SKM-1 (cell line): ENCODE data around the gene CDPF1.
"Not testable (repeated sequence)": the region's sequence is repeated elsewhere in the genome, so short reads cannot be mapped to it uniquely, and the experiment has no call there.

ENCODE experiments used
- DNase-seq: peaks from one replicate; lab custom pipeline; 2025; ENCODE audit not compliant: unreplicated experiment; lab: John Stamatoyannopoulos, UW

CDPF1 gene

DNA sequence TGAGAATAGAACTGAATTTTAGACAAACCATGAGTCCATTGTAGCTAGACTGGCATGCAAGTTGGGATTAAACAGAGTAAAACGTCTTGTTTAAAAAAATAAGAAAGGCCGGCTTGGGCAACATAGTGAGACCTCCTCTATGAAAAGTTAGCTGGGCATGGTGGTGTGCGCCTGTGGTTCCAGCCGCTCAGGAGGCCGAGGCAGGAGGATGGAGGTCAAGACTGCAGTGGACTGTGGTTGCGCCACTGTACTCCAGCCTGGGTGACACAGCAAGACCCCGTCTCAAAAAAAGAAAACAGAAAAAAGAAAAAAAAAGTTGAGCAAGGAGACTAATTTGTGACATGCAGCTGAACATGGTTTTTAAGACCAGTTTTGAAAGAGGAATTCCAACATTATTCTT lies 23.5 kb downstream of the CDPF1 start:
- no peak for DNase-seq

- no peak for DNase-seq
These were observed 24.5 kb downstream of the CDPF1 start for GRCh38 chr22:46225631-46226030.

GRCh38 chr22:46224898-46225290 lies 25.2 kb downstream of the CDPF1 start:
- DNase-seq, result no peak

- DNase-seq, result no peak
These were observed 25.8 kb downstream of the CDPF1 start for GRCh38 chr22:46224044-46224897.

GRCh38 chr22:46220921-46221320 lies 29.2 kb downstream of the CDPF1 start:
- DNase-seq, result no peak

DNA sequence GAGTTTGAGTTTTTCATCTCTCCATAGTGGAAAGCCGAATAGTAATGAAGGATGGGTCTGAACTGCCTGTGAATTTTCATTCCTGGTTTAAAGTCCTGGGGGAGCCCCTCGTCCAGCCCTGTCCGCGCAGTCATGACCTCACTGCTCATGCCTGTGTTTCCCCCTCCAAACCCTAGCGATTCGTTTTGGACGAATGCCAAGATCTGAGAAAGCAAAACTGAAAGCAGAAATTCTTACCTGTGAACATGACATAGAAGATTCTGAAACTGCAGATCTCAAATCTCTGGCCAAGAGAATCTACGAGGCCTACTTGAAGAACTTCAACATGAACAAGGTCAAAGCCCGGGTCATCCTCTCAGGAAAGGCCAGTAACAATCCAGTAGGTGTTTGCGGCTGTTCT lies 30.5 kb downstream of the CDPF1 start:
- no peak for DNase-seq

DNA sequence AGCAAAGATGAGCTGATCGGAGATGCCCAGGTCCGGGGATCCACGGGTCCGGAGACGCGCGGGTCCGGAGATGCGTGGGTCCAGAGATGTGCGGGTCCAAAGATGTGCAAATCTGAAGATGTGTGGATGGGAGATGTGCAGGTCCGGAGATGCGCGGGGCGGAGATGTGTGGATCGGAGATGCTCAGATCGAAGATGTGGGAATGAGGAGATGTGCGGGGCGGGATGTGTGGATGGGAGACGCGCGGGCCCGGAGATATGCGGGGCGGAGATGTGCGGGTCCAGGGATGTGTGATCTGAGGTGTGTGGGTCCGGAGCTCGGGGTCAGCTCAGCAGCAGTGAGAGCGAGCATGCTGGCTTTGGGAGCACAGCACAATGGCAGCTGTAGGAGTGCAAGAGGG lies 35.5 kb downstream of the CDPF1 start:
- no peak for DNase-seq

DNA sequence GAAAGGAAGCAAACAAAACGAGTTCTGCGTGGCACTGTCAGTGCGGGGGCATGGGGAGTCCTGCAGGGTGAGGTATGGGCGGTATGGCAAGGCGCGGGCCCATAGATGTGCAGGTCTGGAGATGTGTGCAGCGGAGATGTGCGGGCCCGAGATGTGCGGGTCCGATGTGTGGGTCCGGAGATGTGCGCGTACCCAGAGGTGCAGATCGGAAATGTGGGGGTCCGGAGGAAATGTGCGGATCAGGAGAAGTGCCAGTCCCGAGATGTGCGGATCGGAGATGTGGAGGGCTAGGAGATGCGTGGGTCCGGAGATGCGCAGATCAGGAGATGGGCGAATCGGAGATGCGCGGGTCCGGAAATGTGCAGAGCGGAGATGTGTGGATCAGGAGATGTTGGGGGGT lies 35.9 kb downstream of the CDPF1 start:
- no peak for DNase-seq

DNA sequence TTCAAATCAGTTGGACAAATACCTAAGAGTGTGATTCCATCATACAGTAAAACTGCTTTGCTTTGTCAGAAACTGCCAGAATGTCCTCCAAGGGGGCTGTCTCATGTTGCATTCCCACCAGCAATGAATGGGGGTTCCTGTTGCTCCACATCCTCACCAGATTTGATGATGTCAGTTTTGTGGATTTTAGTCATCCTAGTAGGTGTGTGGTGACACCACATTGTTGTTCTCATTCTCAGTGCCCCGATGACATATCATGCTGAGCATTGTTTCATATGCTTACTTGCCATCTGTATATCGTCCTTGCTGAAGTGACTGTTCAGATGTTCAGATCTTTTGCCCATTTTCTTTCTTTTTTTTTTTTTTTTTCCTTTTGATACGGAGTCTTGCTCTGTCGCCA lies 37.0 kb downstream of the CDPF1 start:
- DNase-seq, result no peak

GRCh38 chr22:46212195-46212594 lies 37.9 kb downstream of the CDPF1 start:
- no peak for DNase-seq

GRCh38 chr22:46209262-46209661 lies 40.8 kb downstream of the CDPF1 start:
- no peak for DNase-seq

DNA sequence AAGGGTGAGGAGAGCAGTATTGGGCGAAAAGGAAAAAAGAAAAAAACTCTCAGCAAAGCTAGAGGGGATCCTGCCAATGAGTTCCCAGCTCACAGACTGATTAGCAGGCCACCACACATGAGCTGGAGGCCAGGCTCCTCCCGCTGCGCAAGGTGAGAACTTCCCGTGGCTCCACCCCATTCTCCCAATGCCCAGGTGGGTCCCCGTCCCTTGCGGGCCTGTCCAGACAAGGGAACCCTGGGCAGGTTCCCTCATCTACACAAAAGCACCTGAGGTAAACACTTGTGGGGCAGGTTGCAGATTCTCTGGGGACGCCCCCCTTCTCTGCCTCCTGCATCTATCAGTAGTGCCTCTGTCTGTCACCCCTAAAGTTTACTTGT lies 46.5 kb downstream of the CDPF1 start:
- DNase-seq, result no peak

DNA sequence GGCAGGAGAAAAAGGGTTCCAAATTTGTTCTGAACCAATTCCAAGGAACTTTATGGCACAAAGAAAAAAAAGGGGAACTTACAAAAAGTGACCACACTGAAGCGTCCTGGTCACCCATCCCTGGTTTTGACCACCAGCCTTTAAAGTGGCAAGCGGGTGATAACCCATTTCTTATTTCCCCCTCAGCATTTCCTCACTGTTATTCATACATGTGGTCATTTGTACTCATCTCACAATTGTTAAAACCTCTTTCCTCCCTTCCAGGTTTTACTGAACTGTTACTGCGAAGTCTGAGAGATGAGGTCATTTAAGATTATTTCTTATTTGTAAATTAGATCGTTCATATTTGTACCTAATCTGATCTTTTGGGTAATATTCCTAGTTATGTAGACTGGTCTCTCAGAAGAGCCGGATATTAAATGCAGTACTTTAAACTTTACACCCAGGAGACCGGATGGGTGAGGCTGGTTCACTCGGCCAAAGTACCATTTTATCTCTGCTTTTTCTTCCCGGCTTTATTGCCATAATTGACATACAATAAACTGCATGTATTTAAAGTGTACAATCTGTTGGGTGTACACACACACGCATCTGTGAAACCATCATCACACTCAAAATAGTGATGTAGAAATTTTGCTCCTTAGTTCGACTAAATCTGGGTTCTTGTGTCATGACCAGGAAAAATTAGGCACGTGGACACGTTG lies 47.0 kb downstream of the CDPF1 start:
- DNase-seq, result no peak

DNA sequence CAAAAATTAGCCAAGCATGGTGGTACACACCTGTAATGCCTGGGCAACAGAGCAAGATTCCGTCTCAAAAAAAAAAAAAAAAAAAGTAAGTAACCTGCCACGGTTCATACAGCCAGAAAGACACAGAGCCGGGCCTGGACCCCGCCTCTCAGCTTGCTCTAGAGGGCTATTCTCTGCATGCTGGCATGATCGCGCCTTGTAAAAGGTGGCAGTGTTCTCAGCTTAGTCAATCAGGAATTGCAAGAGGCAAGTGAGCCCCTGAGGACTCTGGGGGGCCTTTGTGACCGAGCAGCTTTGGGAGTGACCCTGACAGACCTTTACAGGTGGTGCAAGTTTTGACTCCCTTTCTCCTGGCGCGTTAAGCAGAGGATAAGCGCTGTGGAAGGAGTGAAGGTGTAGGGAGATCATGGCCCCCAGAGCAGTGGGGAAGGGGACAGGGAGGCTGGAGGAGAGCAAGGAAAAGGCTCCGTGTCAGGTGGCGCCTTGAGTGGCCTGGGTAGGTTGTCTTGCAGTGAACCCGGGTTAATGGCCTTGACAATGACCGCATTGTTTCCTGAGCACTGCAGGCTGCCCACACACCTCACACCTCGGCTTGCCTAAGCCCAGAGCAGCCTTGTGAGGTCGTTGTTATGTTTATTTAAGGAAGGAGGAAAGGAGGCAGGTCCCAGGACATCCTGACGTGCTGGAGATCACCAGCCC lies 48.9 kb downstream of the CDPF1 start:
- DNase-seq, result no peak

DNA sequence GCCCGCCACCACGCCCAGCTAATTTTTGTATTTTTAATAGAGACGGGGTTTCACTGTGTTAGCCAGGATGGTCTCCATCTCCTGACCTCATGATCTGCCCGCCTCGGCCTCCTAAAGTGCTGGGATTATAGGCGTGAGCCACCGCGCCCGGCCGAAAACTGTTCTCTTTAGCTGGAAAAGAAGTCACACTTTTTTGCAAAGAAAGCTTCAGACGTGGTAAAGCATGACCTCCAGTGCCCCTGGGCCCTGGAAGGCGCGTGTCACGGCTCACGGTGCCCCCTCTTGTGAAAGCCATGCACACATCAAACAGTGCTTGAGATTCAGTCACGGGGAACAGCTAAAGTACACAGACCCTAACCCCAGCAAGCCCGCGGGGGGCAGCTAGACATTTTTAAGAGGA lies 51.3 kb downstream of the CDPF1 start:
- DNase-seq, result not testable (repeated sequence)

DNA sequence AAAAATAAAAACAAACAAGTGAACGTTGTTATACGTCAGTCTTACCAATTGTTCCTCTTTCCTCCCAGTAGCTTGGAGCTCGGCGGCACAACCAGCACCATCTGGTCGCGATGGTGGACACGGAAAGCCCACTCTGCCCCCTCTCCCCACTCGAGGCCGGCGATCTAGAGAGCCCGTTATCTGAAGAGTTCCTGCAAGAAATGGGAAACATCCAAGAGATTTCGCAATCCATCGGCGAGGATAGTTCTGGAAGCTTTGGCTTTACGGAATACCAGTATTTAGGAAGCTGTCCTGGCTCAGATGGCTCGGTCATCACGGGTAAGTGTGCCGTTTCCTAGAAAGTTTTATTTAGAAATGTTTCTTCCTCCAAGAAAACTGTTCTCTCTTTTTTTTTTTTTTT lies 51.8 kb downstream of the CDPF1 start:
- no peak for DNase-seq

DNA sequence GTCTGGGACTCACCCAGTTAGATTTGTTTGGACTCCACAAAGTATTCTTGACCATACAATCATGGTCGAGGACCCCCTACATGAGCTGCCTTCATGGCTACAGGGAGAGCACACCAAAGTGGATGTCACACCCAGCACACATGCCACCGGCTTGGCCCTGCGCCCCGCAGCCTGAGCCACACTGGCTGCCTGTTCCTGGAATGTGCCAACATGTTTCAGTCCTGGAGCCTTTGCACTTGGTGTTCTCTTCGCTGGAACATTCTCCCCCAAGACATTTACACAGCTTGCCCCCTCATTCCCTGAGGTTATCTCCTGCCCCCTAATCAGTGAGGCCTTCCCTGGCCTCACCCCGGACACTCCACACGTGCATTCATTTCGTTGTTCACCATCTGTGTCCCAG lies 53.8 kb downstream of the CDPF1 start:
- DNase-seq, result no peak

DNA sequence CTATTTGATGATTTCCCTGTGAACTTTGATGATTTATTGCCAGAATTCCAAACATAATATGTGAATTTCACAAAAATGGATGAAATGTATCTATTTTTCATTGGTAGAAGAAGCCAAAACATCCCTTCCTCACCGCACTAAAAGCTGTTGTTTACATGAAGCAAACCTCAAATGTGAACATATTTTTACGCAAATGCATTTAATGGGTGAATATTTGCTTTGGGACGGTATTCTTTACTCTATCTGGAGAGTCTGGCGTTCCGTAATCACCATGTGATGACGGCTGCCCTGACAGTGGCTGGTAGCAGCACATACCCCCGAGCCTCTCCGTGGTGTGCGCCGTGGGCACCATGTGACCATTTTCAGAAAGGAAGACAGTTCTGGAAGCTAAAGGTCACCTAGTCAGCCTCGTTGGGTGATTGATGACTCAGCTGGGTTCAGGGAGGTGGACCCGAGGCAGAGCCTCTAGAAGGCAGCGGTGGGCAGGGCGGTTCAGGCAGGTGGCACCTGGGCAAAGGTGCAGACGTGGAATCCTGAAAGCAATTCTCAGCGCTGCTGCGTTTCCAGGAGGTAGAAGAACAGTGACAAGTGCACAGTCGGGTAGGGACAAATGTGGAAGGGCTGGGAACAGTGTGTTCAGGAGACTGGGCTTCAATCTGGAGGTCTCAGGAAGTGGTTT lies 54.5 kb downstream of the CDPF1 start:
- no peak for DNase-seq
